ENCODE results near the gene AP2S1. TPM values are rescaled to one million over a fixed set of nuclear protein-coding genes. Genes with fewer than 3 reads are reported as not detected.
A peak's percentile ranks its signal among the peaks of the same experiment; 100 is the strongest.

AP2S1 gene
- total RNA-seq, 4 donors from 2014 or later = 3.8 to 59.1 (median 45.1) TPM

GRCh38 chr19:46862974-46863632 is 12.5 kb upstream of the AP2S1 start:
- DNase-seq = peak in 1 of 2 donors; percentile 8
- H3K27me3 ChIP-seq = no peaks in the 10 kb centered on the region
- H3K27ac ChIP-seq = peak overlapping the region; percentile 97
- peaks cover 0 to 7% of the 10 kb centered on the region in 2 donors for H3K4me1 ChIP-seq
- no peak for TF ChIP-seq POLR2A (IDR thresholded peaks at IDR 0.05)
- H3K9me3 ChIP-seq = no peaks in the 10 kb centered on the region
- H3K36me3 ChIP-seq = no peaks in the 10 kb centered on the region
- peak overlapping the region in 1 of 2 donors; percentile 69 for H3K4me3 ChIP-seq
- intact Hi-C loops (cut with DNase I; ENCODE audit: low total_unique reads) = loop anchor here (5.0 kb wide), 1 partner anchor 129 kb away; no protein-coding TSS in a partner anchor

GRCh38 chr19:46862503-46862834 is 11.8 kb upstream of the AP2S1 start:
- TF ChIP-seq CTCF (IDR thresholded peaks at IDR 0.05) (no peak), POLR2A (IDR thresholded peaks at IDR 0.05) (no peak)
- Histone ChIP-seq H3K27me3 (no peaks in the 10 kb centered on the region), H3K4me1 (peaks cover 0 to 7% of the 10 kb centered on the region in 2 donors), H3K27ac (peak overlapping the region; percentile 97), H3K36me3 (no peaks in the 10 kb centered on the region), H3K9me3 (no peaks in the 10 kb centered on the region), H3K4me3 (peak overlapping the region; percentile 60 to 69)
- intact Hi-C loops (cut with DNase I; ENCODE audit: low total_unique reads) = loop anchor here (5.0 kb wide), 1 partner anchor 130 kb away; no protein-coding TSS in a partner anchor
- DNase-seq = peak in 1 of 2 donors; percentile 11

- Histone ChIP-seq H3K27ac (peak overlapping the region; percentile 97), H3K36me3 (no peaks in the 10 kb centered on the region), H3K9me3 (no peaks in the 10 kb centered on the region), H3K27me3 (no peaks in the 10 kb centered on the region), H3K4me1 (peaks cover 0 to 7% of the 10 kb centered on the region in 2 donors), H3K4me3 (peak overlapping the region; percentile 60 to 69)
- TF ChIP-seq POLR2A (IDR thresholded peaks at IDR 0.05) = no peak
- no peak for TF ChIP-seq CTCF (IDR thresholded peaks at IDR 0.05)
- intact Hi-C loops (cut with DNase I; ENCODE audit: low total_unique reads) = loop anchor here (5.0 kb wide), 1 partner anchor 130 kb away; no protein-coding TSS in a partner anchor
- peak in 1 of 2 donors; percentile 25 for DNase-seq
Measured at GRCh38 chr19:46861691-46862502, 11.3 kb upstream of the AP2S1 start.

GRCh38 chr19:46860846-46861690 is 10.4 kb upstream of the AP2S1 start, which contains the start of gene ARHGAP35:
Gene ARHGAP35, plus strand, starts transcription at chr19:46860997. Its CDS starts 57,679 bp downstream, at chr19:46918676.
- TF ChIP-seq CTCF (IDR thresholded peaks at IDR 0.05) (no peak), POLR2A (IDR thresholded peaks at IDR 0.05) (peak in 1 of 2 donors; percentile 37)
- peak; percentile 30 to 43 for DNase-seq
- H3K9me3 ChIP-seq = no peaks in the 10 kb centered on the region
- H3K4me3 ChIP-seq = peak within 1 kb of the TSS; percentile 60 to 69
- H3K36me3 ChIP-seq = no peaks in the 10 kb centered on the region
- intact Hi-C loops (cut with DNase I; ENCODE audit: low total_unique reads) = loop anchor here (5.0 kb wide), 1 partner anchor 131 kb away; no protein-coding TSS in a partner anchor
- H3K27me3 ChIP-seq = no peaks in the 10 kb centered on the region
- peaks cover 0 to 7% of the 10 kb centered on the region in 2 donors for H3K4me1 ChIP-seq
- H3K27ac ChIP-seq = peak within 1 kb of the TSS; percentile 97
